MM.1S (cell line): ENCODE measurements around the gene GMPPA.

Experiments
- DNase-seq: peaks from one replicate; pipeline ENCODE4 v3.0.0-alpha.2; 2015
- H2AFZ ChIP-seq: fragments of 300-600 bp; sonication (generic); 2 replicates; pipeline ENCODE4 v1.6.0; 2016; ENCODE audit warnings: antibody characterized with exemption, low read length
- H3F3A ChIP-seq: fragments of 300-600 bp; sonication (generic); 2 replicates; pipeline ENCODE4 v1.6.1; 2016; ENCODE audit warnings: mild to moderate bottlenecking, antibody characterized with exemption, low read length, moderate library complexity, mixed read lengths; ENCODE audit not compliant: insufficient read depth
- H3K27ac ChIP-seq: fragments of 300-600 bp; sonication (generic); 2 replicates; pipeline ENCODE4 v1.5.1; 2016; ENCODE audit warnings: mild to moderate bottlenecking, low read length
- H3K27me3 ChIP-seq: fragments of 300-600 bp; sonication (generic); replicated peaks from 2 replicates; pipeline ENCODE4 v1.6.0; 2016; ENCODE audit warnings: low read length; ENCODE audit not compliant: insufficient read depth
- H3K36me3 ChIP-seq: fragments of 300-600 bp; sonication (generic); replicated peaks from 2 replicates; pipeline ENCODE4 v1.6.1; 2016; ENCODE audit warnings: mild to moderate bottlenecking, low read length, mixed read lengths; ENCODE audit not compliant: insufficient read depth
- H3K4me1 ChIP-seq: fragments of 300-600 bp; sonication (generic); 2 replicates; pipeline ENCODE4 v1.6.1; 2016; ENCODE audit warnings: low read length, mixed read lengths
- H3K4me2 ChIP-seq: fragments of 300-600 bp; sonication (generic); 2 replicates; pipeline ENCODE4 v1.6.0; 2016; ENCODE audit warnings: low read depth, low read length
- H3K4me3 ChIP-seq: fragments of 300-600 bp; sonication (generic); 2 replicates; pipeline ENCODE4 v1.5.1; 2016; ENCODE audit warnings: low read length, mixed read lengths
- H3K79me2 ChIP-seq: fragments of 300-600 bp; sonication (generic); 2 replicates; pipeline ENCODE4 v1.6.1; 2016; ENCODE audit warnings: mixed run types, low read length, mixed read lengths
- H3K9ac ChIP-seq: fragments of 300-600 bp; sonication (generic); 2 replicates; pipeline ENCODE4 v1.6.1; 2016; ENCODE audit warnings: low read length, mixed read lengths
- H3K9me2 ChIP-seq: fragments of 300-600 bp; sonication (generic); replicated peaks from 2 replicates; pipeline ENCODE4 v1.6.1; 2016; ENCODE audit warnings: mild to moderate bottlenecking, low read length, mixed read lengths; ENCODE audit not compliant: insufficient read depth
- H3K9me3 ChIP-seq: fragments of 300-600 bp; sonication (generic); replicated peaks from 2 replicates; pipeline ENCODE4 v1.6.1; 2016; ENCODE audit warnings: mild to moderate bottlenecking, low read length, mixed read lengths; ENCODE audit not compliant: insufficient read depth
- H4K20me1 ChIP-seq: fragments of 300-600 bp; sonication (generic); 2 replicates; pipeline ENCODE4 v1.6.1; 2016; ENCODE audit warnings: mild to moderate bottlenecking, low read length, moderate library complexity, mixed read lengths; ENCODE audit not compliant: insufficient read depth
- EZH2 ChIP-seq: fragments of 300-600 bp; sonication (generic); optimal IDR thresholded peaks from 2 replicates; pipeline ENCODE3; 2017; ENCODE audit warnings: low read depth, mild to moderate bottlenecking, antibody characterized with exemption, low read length, mixed read lengths
- EZH2phosphoT487 ChIP-seq: fragments of 300-600 bp; sonication (generic); IDR thresholded peaks from 2 replicates; pipeline ENCODE4 v1.6.1; 2018; ENCODE audit warnings: antibody characterized with exemption, low read length
- TF ChIP-seq, protein P1 (sequence below): fragments of 300-600 bp; sonication (generic); IDR thresholded peaks from 2 replicates; pipeline ENCODE4 v1.5.1; 2016; ENCODE audit warnings: antibody characterized with exemption, low read length, mixed read lengths

GMPPA gene

DNA sequence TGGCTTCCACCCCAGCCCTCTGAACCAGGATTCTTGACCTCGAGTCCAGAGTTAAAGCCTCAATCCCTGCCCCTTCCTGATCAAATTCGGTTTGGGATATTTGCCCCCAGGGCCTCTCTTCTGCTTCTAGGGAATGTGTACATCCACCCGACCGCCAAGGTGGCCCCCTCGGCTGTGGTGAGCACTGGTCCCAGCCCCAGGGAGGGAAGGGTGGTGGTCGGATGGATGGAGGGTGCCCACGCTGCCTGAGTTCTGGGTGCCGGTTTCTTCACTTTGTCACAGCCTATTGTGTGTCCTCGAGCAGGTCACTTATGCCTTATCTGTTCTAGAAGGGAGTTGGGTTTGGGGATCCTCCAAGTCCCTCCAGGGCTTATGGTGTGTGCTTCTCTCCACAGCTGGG is 6.9 kb downstream of the GMPPA start:
- no peaks in the 10 kb centered on the region for H3F3A ChIP-seq
- peaks cover 11% of the 10 kb centered on the region for H3K27me3 ChIP-seq
- no peak overlapping the region for H3K27ac ChIP-seq
- H4K20me1 ChIP-seq = no peaks in the 10 kb centered on the region
- no peaks in the 10 kb centered on the region for H3K9me2 ChIP-seq
- H3K4me3 ChIP-seq = no peak overlapping the region
- H3K36me3 ChIP-seq = no peaks in the 10 kb centered on the region
- no peaks in the 10 kb centered on the region for H3K9me3 ChIP-seq
- H3K79me2 ChIP-seq = no peaks in the 10 kb centered on the region
- H3K9ac ChIP-seq = no peak overlapping the region
- DNase-seq = no peak
- H2AFZ ChIP-seq = no peak overlapping the region
- H3K4me1 ChIP-seq = no peaks in the 10 kb centered on the region
- H3K4me2 ChIP-seq = no peak overlapping the region
- TF ChIP-seq, protein P1, sequence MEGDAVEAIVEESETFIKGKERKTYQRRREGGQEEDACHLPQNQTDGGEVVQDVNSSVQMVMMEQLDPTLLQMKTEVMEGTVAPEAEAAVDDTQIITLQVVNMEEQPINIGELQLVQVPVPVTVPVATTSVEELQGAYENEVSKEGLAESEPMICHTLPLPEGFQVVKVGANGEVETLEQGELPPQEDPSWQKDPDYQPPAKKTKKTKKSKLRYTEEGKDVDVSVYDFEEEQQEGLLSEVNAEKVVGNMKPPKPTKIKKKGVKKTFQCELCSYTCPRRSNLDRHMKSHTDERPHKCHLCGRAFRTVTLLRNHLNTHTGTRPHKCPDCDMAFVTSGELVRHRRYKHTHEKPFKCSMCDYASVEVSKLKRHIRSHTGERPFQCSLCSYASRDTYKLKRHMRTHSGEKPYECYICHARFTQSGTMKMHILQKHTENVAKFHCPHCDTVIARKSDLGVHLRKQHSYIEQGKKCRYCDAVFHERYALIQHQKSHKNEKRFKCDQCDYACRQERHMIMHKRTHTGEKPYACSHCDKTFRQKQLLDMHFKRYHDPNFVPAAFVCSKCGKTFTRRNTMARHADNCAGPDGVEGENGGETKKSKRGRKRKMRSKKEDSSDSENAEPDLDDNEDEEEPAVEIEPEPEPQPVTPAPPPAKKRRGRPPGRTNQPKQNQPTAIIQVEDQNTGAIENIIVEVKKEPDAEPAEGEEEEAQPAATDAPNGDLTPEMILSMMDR = no peak
- TF ChIP-seq EZH2 = no peak
- TF ChIP-seq EZH2phosphoT487 = no peak

DNA sequence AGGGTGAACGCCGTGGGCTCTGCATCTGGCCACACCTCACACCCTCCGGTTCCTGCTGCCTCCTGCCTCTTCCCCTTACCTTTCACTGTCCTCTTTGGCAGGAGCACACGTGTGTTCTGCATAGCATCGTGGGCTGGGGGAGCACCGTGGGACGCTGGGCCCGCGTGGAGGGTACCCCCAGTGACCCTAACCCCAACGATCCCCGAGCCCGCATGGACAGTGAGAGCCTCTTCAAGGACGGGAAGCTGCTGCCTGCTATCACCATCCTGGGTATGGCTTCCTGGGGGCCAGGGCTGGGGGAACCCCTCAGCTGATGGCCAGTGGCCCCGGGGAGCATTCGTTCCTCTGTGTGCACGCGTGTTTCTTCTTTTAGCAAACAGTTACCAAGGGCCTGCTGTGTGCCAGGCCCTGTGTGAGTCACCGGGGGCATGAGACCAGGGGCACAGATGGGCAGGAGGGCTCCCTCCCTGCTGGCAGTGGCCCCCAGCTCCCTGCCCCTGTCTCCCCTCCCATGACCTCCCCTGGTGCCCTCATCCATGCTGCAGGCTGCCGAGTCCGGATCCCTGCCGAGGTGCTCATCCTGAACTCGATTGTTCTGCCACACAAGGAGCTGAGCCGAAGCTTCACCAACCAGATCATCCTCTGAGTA is 7.6 kb downstream of the GMPPA start:
- no peak for DNase-seq
- H3K79me2 ChIP-seq = no peaks in the 10 kb centered on the region
- H4K20me1 ChIP-seq = no peaks in the 10 kb centered on the region
- no peaks in the 10 kb centered on the region for H3F3A ChIP-seq
- H3K27me3 ChIP-seq = peaks cover 18% of the 10 kb centered on the region
- H3K4me2 ChIP-seq = no peak overlapping the region
- H3K9me3 ChIP-seq = no peaks in the 10 kb centered on the region
- TF ChIP-seq EZH2 = no peak
- TF ChIP-seq, protein P1 = no peak
- no peak for TF ChIP-seq EZH2phosphoT487
- H3K4me1 ChIP-seq = no peaks in the 10 kb centered on the region
- no peak overlapping the region for H3K4me3 ChIP-seq
- no peak overlapping the region for H3K27ac ChIP-seq
- H3K36me3 ChIP-seq = no peaks in the 10 kb centered on the region
- no peak overlapping the region for H3K9ac ChIP-seq
- H3K9me2 ChIP-seq = no peaks in the 10 kb centered on the region
- no peak overlapping the region for H2AFZ ChIP-seq

DNA sequence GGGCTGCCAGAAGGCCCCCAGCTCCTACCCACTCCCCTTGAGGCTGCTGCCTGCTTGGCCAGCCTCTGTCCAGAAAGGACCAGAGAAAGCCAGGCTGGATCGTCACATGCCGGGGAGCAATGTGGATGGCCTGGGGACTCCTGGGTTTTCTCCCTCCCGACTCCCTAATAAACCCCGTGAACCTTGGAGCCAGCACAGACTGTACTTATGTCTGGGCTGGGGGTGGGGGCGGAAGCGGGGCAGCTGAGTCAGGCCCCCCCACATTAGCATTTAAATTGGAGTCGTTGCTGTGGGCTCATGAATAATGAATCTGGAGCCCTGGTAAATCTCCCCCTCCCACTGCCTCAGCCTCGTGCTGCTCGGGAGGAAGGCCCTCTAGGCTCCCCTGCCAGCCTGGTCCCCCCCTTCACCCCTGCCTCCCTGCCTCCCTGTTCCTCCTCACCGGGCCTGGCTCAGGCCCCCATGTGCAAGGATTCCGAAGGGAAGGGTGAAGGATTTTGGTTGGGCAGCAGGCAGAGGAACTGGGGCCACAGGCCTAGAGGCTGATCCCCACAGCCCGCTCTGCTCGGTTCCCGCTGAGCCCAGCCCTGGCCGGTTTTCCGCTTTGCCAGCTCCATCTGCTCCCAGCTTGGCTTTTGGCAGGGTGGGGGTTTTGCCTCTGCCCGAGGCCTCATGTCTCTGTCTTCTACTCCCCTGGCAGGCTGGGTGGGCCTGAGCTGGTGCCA is 8.3 kb downstream of the GMPPA start:
- Histone ChIP-seq H3K36me3 (no peaks in the 10 kb centered on the region), H3K27me3 (peaks cover 24% of the 10 kb centered on the region), H4K20me1 (no peaks in the 10 kb centered on the region), H3K4me2 (no peak overlapping the region), H3K79me2 (no peaks in the 10 kb centered on the region), H3F3A (no peaks in the 10 kb centered on the region), H3K9ac (no peak overlapping the region), H2AFZ (no peak overlapping the region), H3K4me3 (no peak overlapping the region), H3K4me1 (no peaks in the 10 kb centered on the region), H3K27ac (no peak overlapping the region), H3K9me3 (no peaks in the 10 kb centered on the region), H3K9me2 (no peaks in the 10 kb centered on the region)
- TF ChIP-seq EZH2phosphoT487 (no peak), EZH2 (no peak)
- TF ChIP-seq, protein P1 = no peak
- no peak for DNase-seq
